DND-41 (cell line): Measurements from ENCODE around the gene DNAJA3.

Experiments
- EZH2 ChIP-seq: IDR thresholded peaks from 3 replicates; pipeline ENCODE4 v1.6.1; 2012; ENCODE audit warnings: borderline replicate concordance, low read depth, mild to moderate bottlenecking, moderate library complexity, low read length, inconsistent platforms; ENCODE audit not compliant: severe bottlenecking
- TF ChIP-seq, protein P1 (sequence below): IDR thresholded peaks from 2 replicates; pipeline ENCODE4 v1.5.1; 2012; ENCODE audit warnings: borderline replicate concordance, low read length, moderate library complexity, mild to moderate bottlenecking; ENCODE audit not compliant: poor library complexity, severe bottlenecking; ENCODE audit errors: extremely low read depth

DNA sequence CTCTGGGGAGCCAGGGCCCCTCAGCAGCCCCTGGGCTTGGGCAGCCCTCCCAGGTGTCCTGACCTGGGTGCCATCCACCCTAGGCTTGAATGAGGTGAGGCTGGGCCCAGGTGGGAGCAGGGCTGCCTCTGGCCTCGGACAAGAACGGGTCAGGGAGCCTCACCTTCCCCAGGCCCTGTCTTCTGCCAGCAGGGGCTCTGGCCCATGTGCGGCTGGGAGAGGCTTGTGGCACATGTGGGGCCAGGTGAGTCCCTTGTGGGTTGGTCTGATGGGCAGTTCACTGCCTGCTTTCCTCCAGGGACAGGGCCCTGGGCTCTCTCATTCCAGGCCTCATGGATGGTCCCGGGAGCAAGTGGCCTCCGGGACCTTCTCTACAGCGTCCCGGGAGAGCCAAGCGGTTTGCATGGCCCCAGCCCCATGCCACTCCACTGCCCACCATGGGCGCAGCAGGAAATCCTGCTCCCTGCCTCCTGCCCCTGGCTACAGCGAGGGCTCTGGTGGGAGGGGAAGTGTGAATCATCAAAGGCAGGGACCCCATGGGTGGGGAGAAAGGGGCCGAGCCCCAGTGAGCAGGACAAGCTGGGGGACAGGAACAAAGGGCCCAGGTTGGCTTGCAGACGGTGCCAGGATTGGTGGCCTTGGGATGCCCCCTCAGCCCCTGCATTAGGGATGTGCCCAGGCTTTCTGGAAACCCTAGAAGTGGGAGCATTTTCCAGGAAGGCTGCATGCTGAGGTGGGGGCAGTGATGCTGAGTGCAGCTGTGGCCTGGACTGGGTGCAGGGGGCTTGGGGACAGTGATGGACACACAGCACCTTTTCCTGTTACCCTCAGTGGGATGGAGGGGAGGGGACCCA lies 41.9 kb upstream of the DNAJA3 start:
- TF ChIP-seq, protein P1, sequence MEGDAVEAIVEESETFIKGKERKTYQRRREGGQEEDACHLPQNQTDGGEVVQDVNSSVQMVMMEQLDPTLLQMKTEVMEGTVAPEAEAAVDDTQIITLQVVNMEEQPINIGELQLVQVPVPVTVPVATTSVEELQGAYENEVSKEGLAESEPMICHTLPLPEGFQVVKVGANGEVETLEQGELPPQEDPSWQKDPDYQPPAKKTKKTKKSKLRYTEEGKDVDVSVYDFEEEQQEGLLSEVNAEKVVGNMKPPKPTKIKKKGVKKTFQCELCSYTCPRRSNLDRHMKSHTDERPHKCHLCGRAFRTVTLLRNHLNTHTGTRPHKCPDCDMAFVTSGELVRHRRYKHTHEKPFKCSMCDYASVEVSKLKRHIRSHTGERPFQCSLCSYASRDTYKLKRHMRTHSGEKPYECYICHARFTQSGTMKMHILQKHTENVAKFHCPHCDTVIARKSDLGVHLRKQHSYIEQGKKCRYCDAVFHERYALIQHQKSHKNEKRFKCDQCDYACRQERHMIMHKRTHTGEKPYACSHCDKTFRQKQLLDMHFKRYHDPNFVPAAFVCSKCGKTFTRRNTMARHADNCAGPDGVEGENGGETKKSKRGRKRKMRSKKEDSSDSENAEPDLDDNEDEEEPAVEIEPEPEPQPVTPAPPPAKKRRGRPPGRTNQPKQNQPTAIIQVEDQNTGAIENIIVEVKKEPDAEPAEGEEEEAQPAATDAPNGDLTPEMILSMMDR, result no peak
- no peak for TF ChIP-seq EZH2
